GM12872 (cell line): ENCODE data around the gene ST6GALNAC3.

Source experiments
- TF ChIP-seq, protein P1 (sequence below): IDR thresholded peaks from 3 replicates; pipeline ENCODE4 v1.5.1; 2011; ENCODE audit warnings: low read depth, mild to moderate bottlenecking, low read length, moderate library complexity; ENCODE audit not compliant: insufficient read depth

The ST6GALNAC3 gene

DNA sequence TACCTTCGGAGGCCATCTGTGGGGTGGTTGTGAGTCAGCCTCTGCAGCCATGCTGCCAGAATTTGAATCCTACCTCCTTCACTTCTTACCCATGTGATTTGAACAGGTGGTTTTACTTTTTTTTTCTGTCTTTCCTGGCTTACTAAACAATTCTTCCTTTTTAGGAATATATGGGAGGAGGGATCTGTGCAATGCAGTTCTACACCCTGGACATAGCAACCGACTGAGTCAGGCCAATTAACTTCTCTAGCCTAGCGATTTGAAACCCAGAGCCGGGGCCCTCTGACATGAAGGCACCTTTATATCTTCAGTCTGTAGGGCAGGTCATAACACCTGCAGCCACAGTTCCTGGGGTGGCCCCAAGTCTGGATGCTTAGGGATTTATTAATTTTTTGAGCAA is 83.6 kb downstream of the ST6GALNAC3 start:
- TF ChIP-seq, protein P1, sequence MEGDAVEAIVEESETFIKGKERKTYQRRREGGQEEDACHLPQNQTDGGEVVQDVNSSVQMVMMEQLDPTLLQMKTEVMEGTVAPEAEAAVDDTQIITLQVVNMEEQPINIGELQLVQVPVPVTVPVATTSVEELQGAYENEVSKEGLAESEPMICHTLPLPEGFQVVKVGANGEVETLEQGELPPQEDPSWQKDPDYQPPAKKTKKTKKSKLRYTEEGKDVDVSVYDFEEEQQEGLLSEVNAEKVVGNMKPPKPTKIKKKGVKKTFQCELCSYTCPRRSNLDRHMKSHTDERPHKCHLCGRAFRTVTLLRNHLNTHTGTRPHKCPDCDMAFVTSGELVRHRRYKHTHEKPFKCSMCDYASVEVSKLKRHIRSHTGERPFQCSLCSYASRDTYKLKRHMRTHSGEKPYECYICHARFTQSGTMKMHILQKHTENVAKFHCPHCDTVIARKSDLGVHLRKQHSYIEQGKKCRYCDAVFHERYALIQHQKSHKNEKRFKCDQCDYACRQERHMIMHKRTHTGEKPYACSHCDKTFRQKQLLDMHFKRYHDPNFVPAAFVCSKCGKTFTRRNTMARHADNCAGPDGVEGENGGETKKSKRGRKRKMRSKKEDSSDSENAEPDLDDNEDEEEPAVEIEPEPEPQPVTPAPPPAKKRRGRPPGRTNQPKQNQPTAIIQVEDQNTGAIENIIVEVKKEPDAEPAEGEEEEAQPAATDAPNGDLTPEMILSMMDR = no peak

DNA sequence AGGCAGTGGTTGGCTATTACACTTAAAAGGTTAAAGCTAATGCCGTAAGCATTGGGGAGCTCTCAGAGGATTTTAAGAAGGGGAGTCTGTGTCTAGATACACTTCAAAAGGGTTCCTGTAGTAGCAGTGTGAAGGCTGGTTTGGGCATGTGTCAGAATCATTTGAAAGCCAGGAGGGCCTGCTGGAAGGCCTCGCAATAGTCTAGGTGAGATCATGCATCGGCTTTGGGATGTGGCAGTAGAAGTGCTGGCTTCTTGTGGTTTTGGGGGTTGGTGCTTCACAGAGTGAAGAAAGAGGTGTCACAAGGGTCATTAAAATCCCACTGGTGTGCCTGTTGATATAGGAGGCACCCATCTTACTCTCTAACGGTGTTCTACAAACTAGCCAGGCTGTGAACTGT is 85.7 kb downstream of the ST6GALNAC3 start:
- TF ChIP-seq, protein P1 = no peak

DNA sequence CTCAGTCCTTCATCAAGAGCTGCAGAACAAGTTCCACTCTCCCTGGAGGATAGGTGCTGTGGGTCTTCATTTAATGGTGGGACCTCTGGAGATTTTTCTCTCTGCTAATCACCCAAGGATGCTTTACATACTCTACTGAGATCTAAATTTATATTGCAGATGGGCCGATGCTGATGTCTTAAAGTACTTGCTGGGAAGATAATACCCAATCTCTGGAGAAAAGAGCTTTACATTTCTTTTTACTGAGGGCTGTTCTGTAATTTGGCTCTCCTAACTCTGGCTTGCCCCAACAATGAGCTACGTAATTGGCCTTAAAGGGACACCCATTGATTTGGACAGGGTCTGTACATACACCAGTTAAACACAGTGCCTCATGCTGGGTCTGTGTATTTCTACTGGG is 86.9 kb downstream of the ST6GALNAC3 start:
- TF ChIP-seq, protein P1 = no peak

DNA sequence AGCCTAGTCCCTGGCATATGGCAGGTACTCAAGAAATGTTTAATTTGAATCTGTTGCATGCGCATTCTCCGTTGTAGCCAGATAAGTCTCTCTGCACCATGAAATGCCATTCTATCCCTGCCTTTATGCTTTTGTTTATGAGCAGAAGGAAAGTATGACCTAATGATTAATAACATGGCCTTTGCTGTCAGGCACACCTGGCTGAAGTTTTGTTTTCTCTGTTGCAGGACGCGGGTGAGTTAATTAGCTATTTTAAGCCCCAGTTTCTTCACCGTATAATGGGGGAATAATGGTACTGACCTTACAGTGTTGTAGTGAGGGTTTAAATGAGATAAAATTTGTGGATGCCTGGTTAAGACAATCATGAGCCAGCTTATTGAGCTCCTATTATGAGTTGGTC is 87.7 kb downstream of the ST6GALNAC3 start:
- TF ChIP-seq, protein P1 = no peak

- TF ChIP-seq, protein P1 = no peak
These were observed 89.6 kb downstream of the ST6GALNAC3 start for GRCh38 chr1:76164165-76164564.

- TF ChIP-seq, protein P1 = no peak
These were observed 95.5 kb downstream of the ST6GALNAC3 start for GRCh38 chr1:76170084-76170483.

- TF ChIP-seq, protein P1 = no peak
These were observed 96.0 kb downstream of the ST6GALNAC3 start for GRCh38 chr1:76170513-76170912.

DNA sequence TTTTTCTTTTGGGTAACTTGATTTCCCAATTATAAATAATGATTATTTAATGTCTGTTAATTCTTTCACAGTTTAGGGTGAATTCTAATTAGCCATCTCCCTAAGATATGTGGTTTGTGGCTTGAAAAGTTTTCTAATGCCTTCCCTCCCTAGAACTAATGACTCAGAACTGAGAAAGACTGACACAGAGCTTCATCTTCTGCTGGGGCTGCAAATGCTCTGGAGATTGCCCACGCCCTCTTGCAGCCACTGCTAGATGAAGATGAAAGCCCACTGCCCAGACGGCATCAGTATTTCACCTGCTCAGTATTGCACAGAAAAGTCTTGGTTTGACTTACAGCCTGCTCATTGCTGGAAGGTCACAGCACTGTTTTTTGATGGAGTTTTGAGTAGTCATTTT is 101.5 kb downstream of the ST6GALNAC3 start:
- TF ChIP-seq, protein P1 = no peak
